HG03196 (cell line): ENCODE measurements around the gene TMEM63C.

Source experiments
- ATAC-seq: cut with Tn5 transposase; IDR thresholded peaks from one replicate; pipeline ENCODE4 v1.9.1; 2021; ENCODE audit not compliant: unreplicated experiment

TMEM63C gene

DNA sequence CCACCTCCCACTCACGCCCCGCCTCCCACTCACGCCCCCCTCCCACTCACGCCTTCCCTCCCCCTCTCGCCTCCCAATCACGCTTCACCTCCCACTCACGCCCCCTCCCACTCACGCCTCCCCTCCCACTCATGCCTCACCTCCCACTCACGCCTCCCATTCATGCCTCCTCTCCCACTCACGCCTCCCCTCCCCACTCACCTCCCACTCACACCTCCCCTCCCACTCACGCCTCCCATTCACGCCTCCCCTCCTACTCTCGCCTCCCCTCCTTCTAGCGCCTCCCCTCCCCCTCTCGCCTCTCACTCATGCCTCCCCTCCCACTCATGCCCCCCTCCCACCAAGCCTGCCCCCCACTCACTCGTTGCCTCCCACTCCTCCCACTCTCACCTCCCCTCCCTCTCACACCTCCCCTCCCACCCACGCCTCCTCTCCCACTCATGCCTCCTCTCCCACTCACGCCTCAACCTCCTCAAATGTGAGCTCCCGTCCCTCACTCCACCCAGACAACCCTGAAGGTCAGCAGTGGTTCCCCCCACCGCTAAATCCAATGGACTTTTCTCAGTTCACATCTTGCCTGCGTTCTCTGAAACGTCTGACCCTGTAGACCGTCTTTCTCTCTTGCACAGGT lies 39.8 kb downstream of the TMEM63C start:
- no peak for ATAC-seq

DNA sequence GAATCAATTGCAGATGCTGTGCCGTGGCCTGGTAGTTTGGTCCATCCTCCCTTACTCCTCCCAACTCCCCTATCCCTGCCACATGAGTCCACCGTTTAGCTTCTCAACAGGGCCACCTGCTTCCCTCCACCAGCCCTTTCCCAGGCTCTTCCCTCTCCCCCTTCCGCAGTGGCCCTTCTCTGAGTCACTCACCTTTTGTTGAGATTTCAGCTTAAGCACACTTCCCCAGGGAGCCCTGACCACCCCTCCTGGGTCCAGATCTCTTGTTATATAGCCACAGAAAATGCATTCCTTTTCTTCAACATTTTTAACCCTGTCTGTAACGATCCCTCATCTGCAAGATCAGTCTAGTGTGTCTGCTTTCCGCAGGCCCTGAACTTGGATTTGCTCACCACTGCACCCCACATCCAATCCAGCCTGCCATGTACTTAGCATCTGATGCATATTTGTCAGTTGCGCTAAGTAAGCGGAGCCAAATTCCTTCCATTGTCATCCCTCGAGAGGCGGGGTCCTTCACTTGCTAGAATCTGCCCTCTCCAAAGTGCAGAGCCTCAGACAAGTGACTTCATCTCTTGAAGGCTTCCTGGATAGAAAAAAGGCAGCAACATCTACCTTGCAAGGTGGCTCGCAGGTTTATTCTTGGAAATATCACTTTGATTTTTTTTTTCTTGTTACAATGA lies 41.1 kb downstream of the TMEM63C start:
- ATAC-seq: no peak

DNA sequence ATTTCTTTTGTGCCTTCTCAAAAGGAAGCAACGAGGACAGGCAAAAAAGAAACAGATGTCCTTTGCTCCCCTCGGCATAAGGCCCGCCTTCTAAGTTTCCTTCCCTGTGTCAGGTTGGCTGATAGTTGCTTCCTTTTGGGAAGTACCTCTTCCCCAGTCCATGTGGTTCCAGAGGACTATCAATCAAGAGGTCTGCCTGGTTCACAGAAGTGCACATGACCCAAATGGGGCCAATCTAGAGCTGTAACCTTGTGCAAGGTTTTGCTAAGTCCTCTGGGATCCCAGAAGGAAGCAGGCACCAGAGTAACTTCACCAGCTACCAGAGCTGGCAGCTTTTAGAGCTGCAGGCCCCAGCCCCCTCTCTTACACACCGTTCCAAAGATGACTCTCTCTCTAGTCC lies 42.6 kb downstream of the TMEM63C start:
- ATAC-seq: no peak

DNA sequence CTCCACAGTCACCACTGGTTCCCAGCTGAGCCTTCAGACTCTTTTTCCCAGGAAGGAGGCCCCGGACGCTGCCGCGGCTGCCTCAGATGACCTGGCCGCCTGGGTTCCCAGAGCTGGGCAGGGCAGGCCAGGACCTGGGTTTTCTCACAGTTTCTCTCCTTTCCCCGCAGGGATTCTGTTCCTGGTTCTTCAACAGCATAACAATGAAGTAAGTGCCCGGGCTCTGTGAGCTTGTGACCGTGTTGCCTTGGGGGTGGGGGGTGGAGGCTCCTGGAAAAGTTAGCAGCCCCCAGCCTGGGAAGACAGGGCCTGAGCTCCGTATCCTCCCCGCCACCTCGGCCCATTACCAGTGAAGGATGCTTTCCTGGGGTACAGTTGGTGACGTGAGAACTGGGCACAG lies 43.7 kb downstream of the TMEM63C start:
- ATAC-seq: no peak

DNA sequence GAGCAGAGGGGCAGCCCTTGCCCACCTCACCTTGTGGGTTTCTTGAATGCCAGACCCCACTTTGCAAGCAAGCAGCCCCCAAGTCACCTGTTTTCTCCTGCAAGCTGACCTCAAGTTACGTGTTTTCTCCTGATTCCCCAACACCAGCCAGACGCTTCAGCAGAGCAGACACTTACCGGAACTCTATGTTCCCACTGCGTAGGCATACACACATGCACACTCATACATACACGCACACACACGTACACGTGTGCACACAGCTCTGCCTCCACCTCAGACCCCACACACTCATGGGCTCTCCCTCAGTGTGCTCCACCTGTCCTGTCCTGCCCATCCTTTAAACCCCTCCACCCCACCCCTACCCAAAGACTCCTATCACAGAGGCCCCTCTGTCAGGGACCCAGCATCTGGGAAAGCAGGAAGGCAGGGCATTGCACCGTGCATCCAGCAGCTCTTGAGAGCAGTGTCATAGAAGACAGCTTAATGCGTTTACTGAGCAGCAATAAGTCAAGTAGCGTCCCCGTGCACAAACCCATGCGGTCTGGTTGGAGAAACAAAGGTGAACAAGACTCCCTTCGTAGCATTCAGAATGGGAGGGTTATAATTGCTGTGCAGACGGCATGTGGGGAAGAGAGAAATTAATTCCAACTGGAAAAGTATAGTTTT lies 44.4 kb downstream of the TMEM63C start:
- ATAC-seq: no peak

DNA sequence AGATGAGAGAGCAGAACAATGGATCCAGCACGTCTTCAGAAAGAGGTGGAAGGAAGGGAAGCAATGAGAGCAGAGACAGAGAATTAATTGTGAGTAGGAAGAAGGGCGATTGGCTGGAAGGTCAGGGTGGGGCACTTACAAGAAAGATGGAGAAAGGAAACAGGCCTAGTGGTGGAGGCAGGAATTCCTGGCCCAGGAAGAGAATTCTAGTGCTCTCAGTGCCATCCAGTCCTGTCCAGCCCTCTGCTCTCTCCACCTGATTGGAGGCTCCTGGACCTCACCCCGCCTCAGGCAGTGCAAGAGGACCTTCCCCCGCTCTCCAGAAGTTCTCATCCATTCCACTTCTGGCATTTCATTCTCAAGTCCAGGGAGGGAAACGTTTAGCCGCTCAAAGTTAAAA lies 46.5 kb downstream of the TMEM63C start:
- ATAC-seq: no peak

DNA sequence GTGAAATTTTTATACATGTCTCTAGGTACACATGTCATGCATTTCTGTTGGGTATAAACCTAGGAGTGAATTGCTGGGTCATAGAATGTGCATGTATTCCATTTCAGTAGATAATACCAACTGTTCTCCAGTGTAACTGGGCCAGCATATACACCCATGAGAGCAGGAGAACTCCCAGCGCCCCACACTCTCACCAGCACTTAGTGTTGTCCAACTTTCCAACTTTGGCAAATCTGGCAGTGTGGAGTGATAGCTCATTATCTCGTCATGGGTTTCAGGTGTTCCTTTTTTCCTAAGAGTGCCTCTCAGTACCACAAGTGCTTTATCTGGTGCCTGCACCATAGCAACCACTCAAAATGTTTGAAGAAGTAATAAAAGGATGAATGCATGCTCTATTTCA lies 49.3 kb downstream of the TMEM63C start:
- no peak for ATAC-seq

DNA sequence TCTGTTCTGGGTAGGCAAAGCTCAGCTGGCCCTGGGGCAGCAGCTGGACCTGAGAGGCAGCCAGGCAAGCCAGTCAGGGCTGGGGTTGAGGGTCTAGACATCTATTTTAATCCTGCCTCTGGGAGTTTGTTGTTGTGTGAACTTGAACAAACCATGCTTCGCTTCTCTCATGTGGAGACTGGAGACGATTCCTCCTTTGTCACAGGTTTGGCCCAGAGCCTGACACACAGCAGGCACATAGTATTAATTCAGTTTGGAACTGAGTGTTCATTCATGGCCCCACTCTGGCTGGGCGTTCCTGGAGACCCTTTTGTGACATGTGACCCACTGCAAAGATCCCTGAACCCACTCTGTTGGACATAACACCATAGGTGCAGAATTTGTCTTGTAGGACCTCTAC lies 50.1 kb downstream of the TMEM63C start:
- no peak for ATAC-seq

DNA sequence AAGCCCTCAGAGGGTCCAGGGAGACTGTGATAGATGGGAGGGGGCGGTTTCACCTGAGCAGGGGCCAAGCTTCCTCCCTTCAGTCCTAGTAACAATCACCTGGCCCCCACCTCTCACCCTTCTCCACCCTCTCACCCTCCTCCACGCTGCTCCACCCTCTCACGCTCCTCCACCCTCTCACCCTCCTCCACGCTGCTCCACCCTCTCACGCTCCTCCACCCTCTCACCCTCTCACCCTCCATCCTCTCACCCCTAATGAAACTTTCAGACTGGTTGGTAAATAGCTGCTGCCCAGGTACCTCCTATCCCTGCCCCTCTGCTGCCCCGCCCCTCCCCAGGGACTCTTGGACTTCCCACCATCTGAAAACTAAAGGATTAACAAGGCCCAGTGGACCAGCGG lies 55.2 kb downstream of the TMEM63C start:
- no peak for ATAC-seq

DNA sequence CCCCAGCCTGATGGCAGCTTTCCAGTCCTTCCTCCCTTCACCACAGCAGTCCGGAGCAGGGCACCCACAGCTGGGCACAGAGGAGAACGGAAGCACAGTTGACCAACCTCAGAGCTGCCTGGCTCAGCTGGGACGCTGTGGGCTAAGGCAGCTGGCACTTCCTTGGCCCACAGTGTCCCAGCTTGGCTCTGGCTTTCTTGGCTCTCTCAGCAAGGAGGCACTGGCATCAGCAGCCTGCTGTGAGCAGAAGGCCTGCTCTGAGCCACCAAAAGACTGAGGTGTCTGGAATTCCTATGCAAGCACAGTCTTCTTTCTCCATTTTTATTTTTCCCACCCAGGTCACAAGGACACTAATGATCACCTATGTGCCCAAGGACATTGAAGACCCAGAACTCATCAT lies 56.8 kb downstream of the TMEM63C start:
- no peak for ATAC-seq

DNA sequence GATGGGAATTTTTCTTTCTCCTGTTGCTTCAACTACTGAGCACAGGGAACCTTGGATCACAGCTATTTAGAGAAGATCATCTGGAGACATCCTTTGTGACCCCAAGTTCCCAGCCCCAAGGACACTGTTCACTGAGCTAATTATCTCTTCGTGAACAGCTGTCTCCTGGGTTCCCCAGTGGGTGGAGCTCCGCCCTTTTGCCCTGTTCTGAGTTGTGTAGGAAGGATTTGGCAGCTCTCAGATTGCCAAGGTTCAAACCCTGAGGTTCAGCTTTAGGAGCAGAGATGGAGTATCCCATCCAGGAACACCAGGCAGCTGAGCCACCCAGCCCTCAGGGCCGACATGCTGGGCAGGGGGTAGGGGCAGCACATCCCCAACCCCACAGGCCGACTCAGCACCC lies 57.4 kb downstream of the TMEM63C start:
- ATAC-seq: no peak

DNA sequence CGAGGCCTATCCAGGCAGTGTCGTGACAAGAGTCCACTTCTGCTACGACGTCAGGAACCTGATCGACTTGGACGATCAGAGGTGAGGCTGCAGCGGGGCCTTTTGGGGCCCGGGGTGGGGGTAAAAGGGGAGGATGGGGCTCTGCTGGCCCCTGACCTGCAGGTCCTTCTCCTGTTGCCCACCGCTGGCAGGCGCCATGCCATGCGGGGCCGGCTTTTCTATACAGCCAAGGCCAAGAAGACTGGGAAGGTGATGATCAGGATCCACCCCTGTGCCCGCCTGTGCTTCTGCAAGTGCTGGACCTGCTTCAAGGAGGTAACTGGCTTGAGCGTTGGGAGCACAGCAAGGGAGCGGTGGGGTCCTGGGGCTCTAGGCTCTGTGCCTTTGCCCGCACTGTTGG lies 57.8 kb downstream of the TMEM63C start:
- no peak for ATAC-seq

DNA sequence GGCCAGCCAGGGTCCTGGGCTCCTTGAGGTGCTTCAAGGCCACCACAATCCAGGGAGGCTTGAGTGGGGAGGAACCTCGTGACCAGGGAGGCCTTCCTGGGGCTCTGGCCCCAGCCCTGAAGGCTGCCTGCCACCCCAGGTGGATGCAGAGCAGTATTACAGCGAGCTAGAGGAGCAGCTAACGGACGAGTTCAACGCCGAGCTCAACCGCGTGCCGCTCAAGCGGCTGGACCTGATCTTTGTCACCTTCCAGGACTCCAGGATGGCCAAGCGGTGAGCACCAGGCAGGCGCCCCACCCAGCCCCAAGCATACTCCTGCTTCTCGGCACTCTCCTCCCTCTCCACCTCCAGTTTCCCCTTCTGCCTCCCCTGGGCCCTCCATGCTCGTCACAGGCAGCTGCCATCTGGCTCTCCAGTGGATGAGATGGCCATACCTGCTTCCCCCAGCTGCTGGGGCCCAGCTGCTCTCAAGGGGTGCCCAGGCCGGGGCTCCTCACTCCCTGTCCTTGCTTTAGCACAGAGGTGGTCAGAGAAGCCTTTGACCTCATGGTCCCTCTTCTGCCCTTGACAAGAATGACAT lies 58.8 kb downstream of the TMEM63C start:
- no peak for ATAC-seq

DNA sequence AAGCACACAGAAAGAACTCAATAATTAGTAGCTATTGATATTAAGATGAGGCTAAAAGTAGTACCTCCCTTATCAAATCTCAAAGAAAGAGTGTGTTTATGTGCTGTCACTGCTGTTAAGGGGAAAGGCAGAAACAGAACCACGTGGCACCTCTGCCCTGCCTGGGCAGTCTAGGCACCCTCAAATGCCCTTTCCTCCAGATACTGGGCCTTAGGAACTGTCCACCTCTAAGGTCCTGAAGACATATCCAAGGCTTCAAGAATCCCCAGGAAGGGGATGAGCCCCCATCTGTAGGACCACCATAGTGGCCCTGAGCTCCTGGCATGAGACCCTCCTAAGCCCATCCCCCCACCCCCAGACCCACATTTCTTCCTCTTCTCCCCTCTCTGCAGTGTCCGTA lies 60.4 kb downstream of the TMEM63C start:
- ATAC-seq: no peak

DNA sequence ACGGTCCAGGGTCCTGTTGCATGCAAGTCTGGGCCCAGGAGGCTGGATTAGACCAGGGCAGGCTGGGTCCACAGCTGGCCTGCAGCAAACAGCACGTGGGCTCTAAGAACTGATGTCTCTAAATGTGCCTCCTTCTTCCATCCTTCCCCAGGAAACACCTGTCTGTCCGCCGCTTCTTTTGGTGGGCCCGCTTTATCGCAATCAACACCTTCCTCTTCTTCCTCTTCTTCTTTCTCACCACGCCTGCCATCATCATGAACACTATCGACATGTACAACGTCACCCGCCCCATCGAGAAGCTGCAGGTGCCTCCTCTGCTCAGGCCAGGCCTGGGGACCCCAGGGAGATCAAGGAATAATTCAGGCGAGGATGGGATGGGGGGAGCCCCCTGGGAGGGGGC lies 61.2 kb downstream of the TMEM63C start:
- ATAC-seq: no peak

DNA sequence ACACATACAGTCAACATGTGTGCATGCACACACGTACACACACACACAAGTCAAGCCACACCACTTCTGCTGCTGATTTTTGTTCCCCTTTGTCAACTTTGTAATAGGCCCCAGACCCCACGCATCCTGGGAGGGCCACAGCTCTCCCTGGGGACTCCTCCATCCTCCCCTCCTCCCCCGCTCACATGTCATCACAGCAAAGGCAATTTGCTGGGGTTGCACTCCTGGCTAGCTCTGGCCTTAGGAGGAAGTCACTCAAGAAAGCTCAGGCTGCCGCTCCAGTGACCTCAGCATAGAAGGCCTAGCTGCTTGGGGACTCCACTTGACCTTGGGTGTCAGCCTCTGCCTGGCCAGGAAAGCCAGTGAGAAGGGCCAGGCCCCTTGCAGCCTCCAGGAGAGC lies 62.3 kb downstream of the TMEM63C start:
- ATAC-seq: no peak

DNA sequence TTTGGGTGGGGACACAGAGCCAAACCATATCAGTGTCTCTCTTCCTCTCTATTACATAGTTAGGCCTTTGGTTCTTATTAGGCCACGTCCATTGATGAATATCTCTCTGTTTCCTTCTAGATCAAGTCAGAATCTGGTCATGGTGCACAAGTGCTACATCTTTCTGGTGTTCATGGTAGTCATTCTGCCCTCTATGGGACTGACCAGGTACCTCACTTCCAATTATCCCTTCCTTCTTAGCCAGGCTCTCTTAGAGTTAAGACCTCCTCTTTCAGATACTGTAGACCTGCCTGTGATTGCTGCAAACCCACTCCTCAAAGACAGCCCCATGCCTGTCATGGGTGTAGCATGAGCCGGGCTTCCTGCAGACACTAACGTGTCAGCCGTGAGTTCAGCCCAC lies 64.2 kb downstream of the TMEM63C start:
- ATAC-seq: no peak

DNA sequence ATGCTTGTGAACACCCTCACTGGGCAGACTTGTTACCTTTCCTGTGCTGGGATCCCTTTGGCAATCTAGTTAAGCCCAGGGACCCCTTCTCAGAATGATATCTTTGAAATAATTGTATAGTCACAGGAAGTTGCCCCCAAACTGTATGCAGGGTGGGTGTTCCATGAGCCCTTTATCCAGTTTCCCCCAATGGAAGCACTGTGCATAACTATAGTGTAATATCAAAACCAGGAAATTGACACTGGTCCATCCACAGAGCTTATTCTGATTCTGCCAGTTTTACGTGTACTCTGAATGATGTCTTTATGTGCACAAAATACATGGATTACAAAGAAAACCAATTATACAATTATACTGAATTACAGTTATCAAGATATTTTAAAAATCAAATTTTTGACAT lies 65.2 kb downstream of the TMEM63C start:
- ATAC-seq: no peak

DNA sequence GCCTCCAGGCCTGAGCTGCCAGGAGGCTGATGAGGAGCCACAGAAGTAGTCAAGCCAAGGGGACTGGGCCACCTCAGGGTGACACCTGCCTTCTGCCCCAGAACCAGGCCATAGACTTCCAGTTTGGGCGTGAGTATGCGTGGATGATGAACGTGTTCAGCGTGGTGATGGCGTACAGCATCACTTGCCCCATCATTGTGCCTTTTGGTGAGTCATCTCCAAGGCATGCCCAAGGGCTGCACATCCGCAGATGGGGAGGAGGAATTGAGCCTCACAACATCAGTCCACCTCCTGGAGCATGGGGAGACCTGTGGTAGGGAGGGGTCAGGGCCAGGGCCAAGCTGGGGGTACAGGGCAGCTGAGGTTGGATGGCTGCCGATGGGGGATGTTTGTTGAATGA lies 67.1 kb downstream of the TMEM63C start:
- ATAC-seq: no peak

DNA sequence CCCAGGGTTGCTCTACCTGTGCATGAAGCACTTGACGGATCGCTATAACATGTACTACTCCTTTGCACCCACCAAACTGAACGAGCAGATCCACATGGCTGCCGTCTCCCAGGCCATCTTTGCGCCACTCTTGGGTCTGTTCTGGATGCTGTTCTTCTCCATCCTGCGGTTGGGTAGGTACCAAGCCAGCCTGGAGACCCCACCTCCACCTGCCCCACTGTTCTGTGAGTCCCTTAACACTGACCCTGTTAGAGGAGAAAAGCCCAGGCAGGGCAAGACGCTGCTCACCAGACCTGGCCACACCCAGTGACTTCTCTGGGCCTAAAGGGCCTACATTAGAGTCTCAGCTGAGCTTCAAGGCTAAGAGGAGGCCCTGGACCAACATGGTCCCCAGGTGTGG lies 67.7 kb downstream of the TMEM63C start:
- no peak for ATAC-seq

DNA sequence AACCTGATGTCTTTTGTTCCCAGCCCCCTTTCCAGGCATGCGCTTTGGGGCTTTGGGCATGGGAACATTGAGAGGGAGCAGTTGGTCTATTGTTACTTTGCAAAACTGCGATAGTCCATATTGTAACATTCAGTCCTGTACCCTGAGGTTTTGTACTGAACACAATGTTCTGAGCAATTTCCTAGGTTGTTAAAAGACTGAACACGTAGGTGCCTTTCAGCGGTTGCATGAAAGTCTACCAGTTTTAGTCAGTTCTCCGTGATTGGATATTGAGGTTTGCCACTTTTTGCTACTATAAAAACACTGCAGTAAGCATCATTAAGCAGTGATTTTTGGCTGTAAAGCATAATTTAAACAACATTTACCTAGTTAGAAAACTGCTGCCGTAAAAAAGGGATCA lies 69.3 kb downstream of the TMEM63C start:
- no peak for ATAC-seq

DNA sequence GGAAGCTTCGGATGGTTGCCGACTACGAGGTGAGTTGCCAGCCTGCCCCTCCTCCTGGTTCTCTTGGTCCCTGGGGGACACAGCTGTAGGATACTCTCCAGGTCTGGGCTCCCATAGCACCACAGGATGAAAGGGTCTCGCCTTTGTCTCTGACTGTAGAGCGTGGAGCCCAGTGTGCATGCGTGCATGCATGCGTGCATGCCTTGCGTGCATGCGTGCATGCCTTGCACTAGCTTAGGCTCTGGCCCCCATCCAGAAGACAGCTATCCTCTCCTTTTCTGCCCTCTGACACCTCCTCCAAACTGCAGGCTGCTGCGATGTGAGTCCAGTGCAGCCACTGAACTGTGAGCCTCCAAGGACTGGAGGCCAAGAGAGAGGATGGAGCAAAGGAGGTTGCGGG lies 70.3 kb downstream of the TMEM63C start:
- no peak for ATAC-seq
